ENCODE measurements around the gene FAM78A. TPM values are rescaled to one million over a fixed set of nuclear protein-coding genes. Genes with fewer than 3 reads are reported as not detected.

FAM78A gene
- total and polyA plus RNA-seq, 10 donors: 17.0 to 40.3 (median 28.5) TPM

GRCh38 chr9:131312822-131313770 lies 36.8 kb upstream of the FAM78A start:
- TF ChIP-seq POLR2AphosphoS5 (IDR thresholded peaks at IDR 0.05): no peak
- no peak for TF ChIP-seq POLR2A (IDR thresholded peaks at IDR 0.05)
- TF ChIP-seq CTCF (IDR thresholded peaks at IDR 0.05 in 8 of 11, conservative IDR thresholded peaks at IDR 0.05 in 3 of 11): no peak
- no peak overlapping the region for H3K27ac ChIP-seq
- no peak for DNase-seq
- H3K9me3 ChIP-seq: no peaks in the 10 kb centered on the region
- intact Hi-C loops (cut with DNase I; ENCODE audit: low total_unique reads): no loop called here
- H3K4me3 ChIP-seq: no peak overlapping the region
- H3K36me3 ChIP-seq: no peaks in the 10 kb centered on the region
- H3K4me1 ChIP-seq: peaks cover 0 to 11% (median 10%) of the 10 kb centered on the region in 6 donors
- H3K27me3 ChIP-seq (replicated peaks in 1 of 7): peaks cover 0 to 13% (median 0%) of the 10 kb centered on the region in 7 donors
- 89 to 94% (median 91%) methylated on average over 28 of the region's 28 CpGs for WGBS, 5 donors

- 84 to 97% (median 91%) methylated on average over 9 of the region's 9 CpGs for WGBS, 5 donors
- H3K36me3 ChIP-seq: no peaks in the 10 kb centered on the region
- no peaks in the 10 kb centered on the region for H3K9me3 ChIP-seq
- no peak for DNase-seq
- no peak overlapping the region for H3K27ac ChIP-seq
- H3K4me1 ChIP-seq: peaks cover 0 to 11% (median 10%) of the 10 kb centered on the region in 6 donors
- intact Hi-C loops (cut with DNase I; ENCODE audit: low total_unique reads): no loop called here
- peaks cover 0 to 13% (median 0%) of the 10 kb centered on the region in 7 donors for H3K27me3 ChIP-seq (replicated peaks in 1 of 7)
- no peak overlapping the region for H3K4me3 ChIP-seq
- TF ChIP-seq CTCF (IDR thresholded peaks at IDR 0.05 in 8 of 11, conservative IDR thresholded peaks at IDR 0.05 in 3 of 11): no peak
- no peak for TF ChIP-seq POLR2AphosphoS5 (IDR thresholded peaks at IDR 0.05)
- no peak for TF ChIP-seq POLR2A (IDR thresholded peaks at IDR 0.05)
Observed at GRCh38 chr9:131312246-131312645, 35.9 kb upstream of the FAM78A start.

- H3K27ac ChIP-seq: peak overlapping the region in 2 of 8 donors; percentile 18 to 22
- DNase-seq: peak; percentile 90
- WGBS, 5 donors: 14 to 31% (median 25%) methylated on average over 16 to 20 of the region's 20 CpGs
Observed at GRCh38 chr9:131310833-131311554, 34.7 kb upstream of the FAM78A start.

More at GRCh38 chr9:131310833-131311554, 34.7 kb upstream of the FAM78A start:
- peak overlapping the region in 1 of 8 donors; percentile 48 for H3K4me3 ChIP-seq
- peaks cover 0 to 11% (median 10%) of the 10 kb centered on the region in 6 donors for H3K4me1 ChIP-seq
- TF ChIP-seq POLR2AphosphoS5 (IDR thresholded peaks at IDR 0.05) (peak; percentile 64 to 84 (median 76)), POLR2A (IDR thresholded peaks at IDR 0.05) (no peak), CTCF (IDR thresholded peaks at IDR 0.05 in 8 of 11, conservative IDR thresholded peaks at IDR 0.05 in 3 of 11) (no peak)
- peaks cover 0 to 13% (median 0%) of the 10 kb centered on the region in 7 donors for H3K27me3 ChIP-seq (replicated peaks in 1 of 7)
- H3K9me3 ChIP-seq: no peaks in the 10 kb centered on the region
- intact Hi-C loops (cut with DNase I; ENCODE audit: low total_unique reads): no loop called here
- no peaks in the 10 kb centered on the region for H3K36me3 ChIP-seq

All from spleen (tissue), 11 donors.